SK-N-SH (cell line): ENCODE results near the gene RASA3. TPM values are rescaled to one million over a fixed set of nuclear protein-coding genes. Genes with fewer than 3 reads are reported as not detected.

ENCODE experiments used
- CTCF ChIA-PET: fragments of 300-600, 350-600 bp; formaldehyde crosslinking; extraction: SDS; loops from one replicate; lab custom pipeline; 2021; lab: Yijun Ruan, JAX
- POLR2A ChIA-PET: fragments of 350-600 bp; sonication (Branson Sonifier 250); formaldehyde crosslinking; extraction: SDS; loops from one replicate; lab custom pipeline; 2020; ENCODE audit warnings: antibody characterized with exemption, inconsistent platforms; lab: Yijun Ruan, JAX
- DNase-seq: peaks from one replicate; pipeline ENCODE4 v3.0.0; 2012
- H2AFZ ChIP-seq: fragments of 200-600 bp; sonication (generic); 2 replicates; pipeline ENCODE4 v1.8.1; 2016; ENCODE audit warnings: antibody characterized with exemption, mild to moderate bottlenecking, low read depth
- H3F3A ChIP-seq: fragments of 200-600 bp; sonication (generic); replicated peaks from 2 replicates; pipeline ENCODE3; 2016; ENCODE audit warnings: antibody characterized with exemption, mild to moderate bottlenecking; ENCODE audit not compliant: insufficient read depth
- H3K27ac ChIP-seq, 2 experiments: fragments of 200-500 bp in 1 of 2; fragments of 200-600 bp in 1 of 2; sonication (Bioruptor generic) in 1 of 2; sonication (generic), shearing (Covaris generic) in 1 of 2; 2 replicates each; pipeline versions ENCODE4 v1.5.1 to v1.6.1; 2014 to 2016; ENCODE audit warnings: low read depth in 2 of 2, inconsistent platforms in 1 of 2, low read length in 1 of 2, mild to moderate bottlenecking in 1 of 2, mixed read lengths in 1 of 2
- H3K27me3 ChIP-seq: fragments of 200-600 bp; sonication (generic), shearing (Covaris generic); 2 replicates; pipeline ENCODE4 v1.6.1; 2016; ENCODE audit warnings: mixed run types; ENCODE audit not compliant: insufficient read depth
- H3K36me3 ChIP-seq, 2 experiments: fragments of 200-500 bp in 1 of 2; fragments of 200-600 bp in 1 of 2; sonication (Bioruptor generic) in 1 of 2; sonication (generic) in 1 of 2; replicated peaks in 1 of 2; 2 replicates each; pipeline versions ENCODE3 to v1.5.1; 2014 to 2016; ENCODE audit warnings: low read length in 1 of 2, mild to moderate bottlenecking in 1 of 2; ENCODE audit not compliant: insufficient read depth in 2 of 2, control insufficient read depth in 1 of 2
- H3K4me1 ChIP-seq, 2 experiments: fragments of 200-500 bp in 1 of 2; fragments of 200-600 bp in 1 of 2; sonication (Bioruptor generic) in 1 of 2; sonication (generic), shearing (Covaris generic) in 1 of 2; 2 replicates each; pipeline versions ENCODE4 v1.5.1 to v1.6.1; 2014 to 2016; ENCODE audit warnings: low read depth in 1 of 2, low read length in 1 of 2, mixed run types in 1 of 2; ENCODE audit not compliant: insufficient read depth in 2 of 2, control insufficient read depth in 1 of 2
- H3K4me2 ChIP-seq: fragments of 200-600 bp; sonication (generic), shearing (Covaris generic); 2 replicates; pipeline ENCODE4 v1.6.1; 2017; ENCODE audit warnings: mixed run types
- H3K4me3 ChIP-seq, 2 experiments: fragments of 200-500 bp in 1 of 2; fragments of 200-600 bp in 1 of 2; sonication (Bioruptor generic) in 1 of 2; sonication (generic), shearing (Covaris generic) in 1 of 2; 2 replicates each; pipeline versions ENCODE4 v1.5.1 to v1.8.1; 2014 to 2016; ENCODE audit warnings: low read depth in 2 of 2, inconsistent platforms in 1 of 2, low read length in 1 of 2, mild to moderate bottlenecking in 1 of 2, mixed read lengths in 1 of 2, moderate library complexity in 1 of 2
- H3K79me2 ChIP-seq: fragments of 200-600 bp; sonication (generic); 2 replicates; pipeline ENCODE4 v1.8.1; 2017; ENCODE audit warnings: mild to moderate bottlenecking; ENCODE audit not compliant: insufficient read depth
- H3K9ac ChIP-seq: fragments of 200-600 bp; sonication (generic); 2 replicates; pipeline ENCODE4 v1.6.1; 2017; ENCODE audit warnings: mixed run types
- H3K9me2 ChIP-seq: fragments of 200-600 bp; sonication (generic); 2 replicates; pipeline ENCODE4 v1.6.1; 2017; ENCODE audit warnings: mixed run types
- H3K9me3 ChIP-seq: fragments of 200-600 bp; sonication (generic); 2 replicates; pipeline ENCODE4 v1.6.1; 2017; ENCODE audit warnings: mixed run types, mild to moderate bottlenecking, moderate library complexity
- H4K20me1 ChIP-seq: fragments of 200-600 bp; sonication (generic); 2 replicates; pipeline ENCODE4 v1.6.1; 2017; ENCODE audit warnings: mild to moderate bottlenecking, mixed run types; ENCODE audit not compliant: insufficient read depth
- CHD2 ChIP-seq: fragments of 150-350 bp; IDR thresholded peaks from 2 replicates; pipeline ENCODE4 v1.6.1; 2018; ENCODE audit warnings: low read length; ENCODE audit not compliant: partially characterized antibody
- CTCF ChIP-seq: fragments of 200-600 bp; sonication (generic); IDR thresholded peaks from 2 replicates; pipeline ENCODE4 v1.6.1; 2017; ENCODE audit warnings: antibody characterized with exemption, mild to moderate bottlenecking, moderate library complexity
- GABPA ChIP-seq: IDR thresholded peaks from 2 replicates; pipeline ENCODE4 v1.4.0; 2012; ENCODE audit warnings: low read depth, mild to moderate bottlenecking
- JUND ChIP-seq: IDR thresholded peaks from 2 replicates; pipeline ENCODE4 v1.4.0; 2012
- MAX ChIP-seq: IDR thresholded peaks from 2 replicates; pipeline ENCODE4 v1.4.0; 2012; ENCODE audit warnings: low read depth
- NFIC ChIP-seq: IDR thresholded peaks from 2 replicates; pipeline ENCODE4 v1.4.0; 2012; ENCODE audit warnings: borderline replicate concordance
- NRF1 ChIP-seq: IDR thresholded peaks from 2 replicates; pipeline ENCODE4 v1.6.1; 2012; ENCODE audit warnings: low read depth, mild to moderate bottlenecking, low read length
- RAD21 ChIP-seq: IDR thresholded peaks from 2 replicates; pipeline ENCODE4 v1.6.1; 2012; ENCODE audit warnings: mild to moderate bottlenecking, low read length
- RCOR1 ChIP-seq: fragments of 150-350 bp; IDR thresholded peaks from 2 replicates; pipeline ENCODE4 v1.6.1; 2017; ENCODE audit warnings: antibody characterized with exemption, low read length
- TAF1 ChIP-seq: IDR thresholded peaks from 2 replicates; pipeline ENCODE4 v1.6.1; 2012; ENCODE audit warnings: low read depth, mild to moderate bottlenecking, low read length, moderate library complexity, borderline replicate concordance
- TCF12 ChIP-seq: IDR thresholded peaks from 2 replicates; pipeline ENCODE4 v1.4.0; 2012
- TEAD4 ChIP-seq: IDR thresholded peaks from 2 replicates; pipeline ENCODE4 v1.4.0; 2012; ENCODE audit warnings: mild to moderate bottlenecking, borderline replicate concordance; ENCODE audit not compliant: insufficient read depth
- USF1 ChIP-seq: IDR thresholded peaks from 2 replicates; pipeline ENCODE4 v1.4.0; 2012; ENCODE audit warnings: low read depth, borderline replicate concordance
- WGBS: methylation state at CpG from one replicate; pipeline ENCODE4 v1.1.6; 2017; ENCODE audit warnings: low lambda C conversion rate; 5-methylcytosine and 5-hydroxymethylcytosine counted together
- polyA plus RNA-seq, 3 experiments: library from polyadenylated mRNA; depleted of rRNA; stranded (reverse); fragments of >200 nt; gene quantifications; 2 replicates each; pipeline ENCODE4 v1.2.3, GENCODE V29; 2012
- TF ChIP-seq, protein P1 (sequence below): IDR thresholded peaks from 2 replicates; pipeline ENCODE4; 2012
- TF ChIP-seq, protein P2 (sequence below): IDR thresholded peaks from 2 replicates; pipeline ENCODE4 v1.6.1; 2012; ENCODE audit warnings: mild to moderate bottlenecking, low read depth, low read length, moderate library complexity
- TF ChIP-seq, protein P3 (sequence below): IDR thresholded peaks from 2 replicates; pipeline ENCODE4 v1.4.0; 2012; ENCODE audit warnings: low read depth, borderline replicate concordance

RASA3 gene
- polyA plus RNA-seq, 1 of the 3 experiments (the other 2 are of a cell fraction), result 25.1 TPM

DNA sequence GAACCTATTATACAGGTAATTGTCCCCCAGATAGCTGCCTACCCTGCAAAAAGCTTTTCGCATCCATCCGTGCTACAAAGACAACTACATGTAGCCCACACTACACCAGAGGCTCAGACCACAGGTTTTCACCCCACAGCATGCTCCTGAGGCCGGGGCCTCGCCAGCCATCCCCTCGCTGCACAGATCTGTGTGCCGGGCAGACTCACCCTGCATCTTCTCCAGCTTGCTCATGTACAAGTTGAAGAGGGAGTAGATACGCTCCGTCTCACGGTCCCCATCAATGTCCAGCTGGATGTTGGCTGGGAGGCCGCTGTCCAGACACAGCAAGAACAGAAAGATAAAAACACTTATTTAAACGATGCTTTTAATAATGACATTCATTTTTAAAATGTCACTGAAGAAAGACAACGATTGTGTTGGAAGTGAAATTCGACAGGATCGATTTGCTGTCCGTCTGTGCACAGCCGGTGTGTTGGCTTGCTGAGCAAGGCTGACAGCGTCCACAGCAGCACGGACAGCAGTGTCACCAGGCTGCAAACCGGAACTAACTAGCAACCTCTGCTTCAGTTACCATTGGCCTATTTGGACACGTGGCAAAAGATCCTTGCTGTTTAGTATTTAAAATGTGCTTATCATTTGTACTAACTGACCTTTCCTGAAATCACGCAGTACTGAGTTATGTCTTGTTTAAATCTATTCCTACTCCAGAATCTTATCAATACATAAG lies 140.0 kb downstream of the RASA3 start:
- Histone ChIP-seq H3K4me3 (no peak overlapping the region), H3K9me3 (no peaks in the 10 kb centered on the region), H3K27ac (no peak overlapping the region), H3F3A (no peaks in the 10 kb centered on the region), H3K27me3 (no peaks in the 10 kb centered on the region), H3K79me2 (no peaks in the 10 kb centered on the region), H3K36me3 (peaks cover 32 to 35% of the 10 kb centered on the region in 2 experiments), H3K4me2 (no peak overlapping the region), H4K20me1 (no peaks in the 10 kb centered on the region), H3K9me2 (no peaks in the 10 kb centered on the region), H2AFZ (no peak overlapping the region), H3K4me1 (peaks cover 0 to 15% of the 10 kb centered on the region in 2 experiments; a peak in 1 of 4 replicates), H3K9ac (no peak overlapping the region)
- 95% methylated on average over 21 of the region's 21 CpGs for WGBS
- no peak for TF ChIP-seq JUND
- no peak for TF ChIP-seq CTCF
- TF ChIP-seq NFIC, result no peak
- no peak for TF ChIP-seq TAF1
- TF ChIP-seq, protein P1, sequence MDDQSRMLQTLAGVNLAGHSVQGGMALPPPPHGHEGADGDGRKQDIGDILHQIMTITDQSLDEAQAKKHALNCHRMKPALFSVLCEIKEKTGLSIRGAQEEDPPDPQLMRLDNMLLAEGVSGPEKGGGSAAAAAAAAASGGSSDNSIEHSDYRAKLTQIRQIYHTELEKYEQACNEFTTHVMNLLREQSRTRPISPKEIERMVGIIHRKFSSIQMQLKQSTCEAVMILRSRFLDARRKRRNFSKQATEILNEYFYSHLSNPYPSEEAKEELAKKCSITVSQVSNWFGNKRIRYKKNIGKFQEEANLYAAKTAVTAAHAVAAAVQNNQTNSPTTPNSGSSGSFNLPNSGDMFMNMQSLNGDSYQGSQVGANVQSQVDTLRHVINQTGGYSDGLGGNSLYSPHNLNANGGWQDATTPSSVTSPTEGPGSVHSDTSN, result no peak
- TF ChIP-seq MAX, result no peak
- no peak for TF ChIP-seq CHD2
- no peak for TF ChIP-seq RAD21
- TF ChIP-seq USF1, result no peak
- TF ChIP-seq TCF12, result no peak
- POLR2A ChIA-PET, result no interaction called here
- CTCF ChIA-PET, result interaction anchor here (1.1 kb wide), 1 partner anchor 14 kb away, joined by 3 read pairs; no protein-coding TSS in a partner anchor
- DNase-seq, result no peak

GRCh38 chr13:113991676-113992179 lies 140.7 kb downstream of the RASA3 start:
- Histone ChIP-seq H4K20me1 (no peaks in the 10 kb centered on the region), H3K4me3 (no peak overlapping the region), H3K4me2 (no peak overlapping the region), H3K4me1 (peaks cover 0 to 15% of the 10 kb centered on the region in 2 experiments; a peak in 1 of 4 replicates), H3K9me2 (no peaks in the 10 kb centered on the region), H3K27ac (no peak overlapping the region), H3K27me3 (no peaks in the 10 kb centered on the region), H3K9ac (no peak overlapping the region), H3K9me3 (no peaks in the 10 kb centered on the region), H3K79me2 (no peaks in the 10 kb centered on the region), H2AFZ (no peak overlapping the region), H3K36me3 (peaks cover 30 to 35% of the 10 kb centered on the region in 2 experiments), H3F3A (no peaks in the 10 kb centered on the region)
- ChIA-PET CTCF (interaction anchor here (1.1 kb wide), 1 partner anchor 14 kb away, joined by 3 read pairs; no protein-coding TSS in a partner anchor), POLR2A (no interaction called here)
- WGBS, result 95% methylated on average over 11 of the region's 11 CpGs
- no peak for DNase-seq
- no peak for TF ChIP-seq USF1
- no peak for TF ChIP-seq RCOR1
- TF ChIP-seq, protein P2, sequence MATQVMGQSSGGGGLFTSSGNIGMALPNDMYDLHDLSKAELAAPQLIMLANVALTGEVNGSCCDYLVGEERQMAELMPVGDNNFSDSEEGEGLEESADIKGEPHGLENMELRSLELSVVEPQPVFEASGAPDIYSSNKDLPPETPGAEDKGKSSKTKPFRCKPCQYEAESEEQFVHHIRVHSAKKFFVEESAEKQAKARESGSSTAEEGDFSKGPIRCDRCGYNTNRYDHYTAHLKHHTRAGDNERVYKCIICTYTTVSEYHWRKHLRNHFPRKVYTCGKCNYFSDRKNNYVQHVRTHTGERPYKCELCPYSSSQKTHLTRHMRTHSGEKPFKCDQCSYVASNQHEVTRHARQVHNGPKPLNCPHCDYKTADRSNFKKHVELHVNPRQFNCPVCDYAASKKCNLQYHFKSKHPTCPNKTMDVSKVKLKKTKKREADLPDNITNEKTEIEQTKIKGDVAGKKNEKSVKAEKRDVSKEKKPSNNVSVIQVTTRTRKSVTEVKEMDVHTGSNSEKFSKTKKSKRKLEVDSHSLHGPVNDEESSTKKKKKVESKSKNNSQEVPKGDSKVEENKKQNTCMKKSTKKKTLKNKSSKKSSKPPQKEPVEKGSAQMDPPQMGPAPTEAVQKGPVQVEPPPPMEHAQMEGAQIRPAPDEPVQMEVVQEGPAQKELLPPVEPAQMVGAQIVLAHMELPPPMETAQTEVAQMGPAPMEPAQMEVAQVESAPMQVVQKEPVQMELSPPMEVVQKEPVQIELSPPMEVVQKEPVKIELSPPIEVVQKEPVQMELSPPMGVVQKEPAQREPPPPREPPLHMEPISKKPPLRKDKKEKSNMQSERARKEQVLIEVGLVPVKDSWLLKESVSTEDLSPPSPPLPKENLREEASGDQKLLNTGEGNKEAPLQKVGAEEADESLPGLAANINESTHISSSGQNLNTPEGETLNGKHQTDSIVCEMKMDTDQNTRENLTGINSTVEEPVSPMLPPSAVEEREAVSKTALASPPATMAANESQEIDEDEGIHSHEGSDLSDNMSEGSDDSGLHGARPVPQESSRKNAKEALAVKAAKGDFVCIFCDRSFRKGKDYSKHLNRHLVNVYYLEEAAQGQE, result no peak
- TF ChIP-seq, protein P3, sequence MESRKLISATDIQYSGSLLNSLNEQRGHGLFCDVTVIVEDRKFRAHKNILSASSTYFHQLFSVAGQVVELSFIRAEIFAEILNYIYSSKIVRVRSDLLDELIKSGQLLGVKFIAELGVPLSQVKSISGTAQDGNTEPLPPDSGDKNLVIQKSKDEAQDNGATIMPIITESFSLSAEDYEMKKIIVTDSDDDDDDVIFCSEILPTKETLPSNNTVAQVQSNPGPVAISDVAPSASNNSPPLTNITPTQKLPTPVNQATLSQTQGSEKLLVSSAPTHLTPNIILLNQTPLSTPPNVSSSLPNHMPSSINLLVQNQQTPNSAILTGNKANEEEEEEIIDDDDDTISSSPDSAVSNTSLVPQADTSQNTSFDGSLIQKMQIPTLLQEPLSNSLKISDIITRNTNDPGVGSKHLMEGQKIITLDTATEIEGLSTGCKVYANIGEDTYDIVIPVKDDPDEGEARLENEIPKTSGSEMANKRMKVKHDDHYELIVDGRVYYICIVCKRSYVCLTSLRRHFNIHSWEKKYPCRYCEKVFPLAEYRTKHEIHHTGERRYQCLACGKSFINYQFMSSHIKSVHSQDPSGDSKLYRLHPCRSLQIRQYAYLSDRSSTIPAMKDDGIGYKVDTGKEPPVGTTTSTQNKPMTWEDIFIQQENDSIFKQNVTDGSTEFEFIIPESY, result no peak
- no peak for TF ChIP-seq TEAD4
- TF ChIP-seq GABPA, result no peak
- TF ChIP-seq NRF1, result no peak
